ENCODE data around the gene ART5. TPM values are rescaled to one million over a fixed set of nuclear protein-coding genes. Genes with fewer than 3 reads are reported as not detected.
A peak's percentile ranks its signal among the peaks of the same experiment; 100 is the strongest.

Gene ART5
- total RNA-seq: under 1 TPM; 0.24 to 0.87 TPM
- polyA plus RNA-seq (ENCODE audit: insufficient read length in 6 of 6): 1 to 10 TPM; 1.2 to 2.2 (median 1.6) TPM
- long read RNA-seq, donor 1: 0 reads
- long read RNA-seq, donor 2: 0 reads
- long read RNA-seq, donor 3: 0 reads
- long read RNA-seq, donor 4, partial matches to known transcripts: 0 of 3 reads
- long read RNA-seq, donor 4, other reads (novel, unspliced or antisense): 2 of 3 reads
- long read RNA-seq, donor 5: 0 reads
- long read RNA-seq, donor 6: 0 reads
- long read RNA-seq, donor 7: 0 reads
- long read RNA-seq, donor 8: 0 reads
- long read RNA-seq, donor 9: 0 reads
- long read RNA-seq, donor 10: 0 reads
- long read RNA-seq, donor 11: 0 reads
- long read RNA-seq, donor 12: 0 reads

- Histone ChIP-seq H3K36me3 (no peaks in the 10 kb centered on the region), H3K4me3 (peak within 1 kb of the TSS; percentile 43 to 47), H3K27ac (no peak within 1 kb of the TSS), H3K9me3 (no peaks in the 10 kb centered on the region), H3K4me1 (peaks cover 14 to 17% of the 10 kb centered on the region in 2 donors), H3K27me3 (peaks cover 0 to 40% of the 10 kb centered on the region in 2 donors)
- no peak for TF ChIP-seq CTCF (IDR thresholded peaks at IDR 0.05)
- ATAC-seq: no peak
- DNase-seq: no peak
- intact Hi-C loops (cut with DNase I): no loop called here
Measured at GRCh38 chr11:3641701-3642070, at the start of gene ART5. TSS of gene ART5 (minus strand) at chr11:3641992. CDS start at chr11:3641862, 130 bp downstream.

GRCh38 chr11:3686751-3687150 is 45.0 kb upstream of the ART5 start:
- no peak for TF ChIP-seq CTCF (IDR thresholded peaks at IDR 0.05)
- Histone ChIP-seq H3K27me3 (no peaks in the 10 kb centered on the region), H3K36me3 (peaks cover 6 to 100% of the 10 kb centered on the region in 2 donors), H3K9me3 (no peaks in the 10 kb centered on the region), H3K4me1 (no peaks in the 10 kb centered on the region), H3K4me3 (no peak overlapping the region), H3K27ac (no peak overlapping the region)
- ATAC-seq: no peak
- intact Hi-C loops (cut with DNase I): no loop called here
- DNase-seq: no peak

- Histone ChIP-seq H3K36me3 (peaks cover 6 to 100% of the 10 kb centered on the region in 2 donors), H3K9me3 (no peaks in the 10 kb centered on the region), H3K4me3 (no peak overlapping the region), H3K27ac (no peak overlapping the region), H3K27me3 (no peaks in the 10 kb centered on the region), H3K4me1 (no peaks in the 10 kb centered on the region)
- no peak for TF ChIP-seq CTCF (IDR thresholded peaks at IDR 0.05)
- intact Hi-C loops (cut with DNase I): no loop called here
- peak in 3 of 4 donors; percentile 7 to 66 (median 38) for DNase-seq
- ATAC-seq: peak; percentile 94
Measured at GRCh38 chr11:3685923-3686322, 44.1 kb upstream of the ART5 start.

- ATAC-seq (no peak), DNase-seq (no peak)
- Histone ChIP-seq H3K27ac (no peak overlapping the region), H3K4me3 (no peak overlapping the region), H3K4me1 (no peaks in the 10 kb centered on the region), H3K36me3 (peaks cover 6 to 100% of the 10 kb centered on the region in 2 donors), H3K27me3 (no peaks in the 10 kb centered on the region), H3K9me3 (no peaks in the 10 kb centered on the region)
- intact Hi-C loops (cut with DNase I): no loop called here
- TF ChIP-seq CTCF (IDR thresholded peaks at IDR 0.05): no peak
Measured at GRCh38 chr11:3684819-3685172, 43.0 kb upstream of the ART5 start.

GRCh38 chr11:3684129-3684818 is 42.5 kb upstream of the ART5 start:
- H3K4me3 ChIP-seq: no peak overlapping the region
- H3K4me1 ChIP-seq: no peaks in the 10 kb centered on the region
- no peak for TF ChIP-seq CTCF (IDR thresholded peaks at IDR 0.05)
- no peak overlapping the region for H3K27ac ChIP-seq
- H3K27me3 ChIP-seq: no peaks in the 10 kb centered on the region
- H3K9me3 ChIP-seq: no peaks in the 10 kb centered on the region
- peaks cover 6 to 100% of the 10 kb centered on the region in 2 donors for H3K36me3 ChIP-seq
- intact Hi-C loops (cut with DNase I): no loop called here
- no peak for DNase-seq
- no peak for ATAC-seq
